Measurements from ENCODE around the gene AHSG. TPM values are rescaled to one million over a fixed set of nuclear protein-coding genes. Genes with fewer than 3 reads are reported as not detected.

AHSG gene
- polyA plus RNA-seq, 1 donor = 1.8 TPM

DNA sequence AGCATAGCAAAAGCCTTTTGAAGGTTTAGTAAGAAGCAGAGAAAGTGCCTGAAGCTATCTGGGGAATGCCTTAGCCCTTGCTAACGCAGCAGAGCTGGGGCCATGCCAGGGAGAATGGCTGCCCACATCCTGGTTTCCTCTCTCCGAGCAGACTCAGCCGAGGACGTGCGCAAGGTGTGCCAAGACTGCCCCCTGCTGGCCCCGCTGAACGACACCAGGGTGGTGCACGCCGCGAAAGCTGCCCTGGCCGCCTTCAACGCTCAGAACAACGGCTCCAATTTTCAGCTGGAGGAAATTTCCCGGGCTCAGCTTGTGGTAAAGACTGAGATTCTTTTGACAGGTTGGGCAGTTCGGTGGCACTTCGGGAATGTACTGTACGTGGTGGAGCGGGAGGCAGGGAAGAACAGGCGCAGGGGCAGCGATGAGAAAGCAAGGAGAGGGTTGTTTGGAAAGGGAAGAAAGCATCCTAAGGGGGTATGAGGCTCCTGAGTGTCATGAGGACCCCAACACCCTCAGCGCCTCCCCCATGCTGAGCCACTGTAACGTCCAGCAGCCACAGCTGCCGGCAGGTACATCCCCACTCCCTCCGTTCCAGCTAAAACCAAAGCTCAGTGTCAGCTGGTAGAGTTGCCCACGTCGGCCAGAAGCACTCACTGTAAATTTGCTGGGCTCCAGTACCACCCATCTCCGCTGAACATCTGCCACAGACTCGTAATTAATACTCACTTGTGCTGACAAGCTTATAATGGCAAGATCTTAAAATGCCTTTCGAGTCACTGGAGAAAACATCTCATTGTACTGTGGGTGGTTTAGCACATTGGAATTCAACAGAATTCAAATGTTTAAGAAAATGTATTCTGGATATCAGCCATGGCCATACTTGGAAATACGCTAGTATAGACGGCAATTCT is 4.4 kb downstream of the AHSG start:
- Histone ChIP-seq H3K27me3 (ENCODE audit: control insufficient read depth, insufficient read depth, low read length) (peaks cover 6% of the 10 kb centered on the region), H3K27ac (ENCODE audit: low read length) (peak overlapping the region; percentile 2), H3K9me3 (ENCODE audit: control insufficient read depth, low read depth, low read length) (no peaks in the 10 kb centered on the region), H3K4me3 (ENCODE audit: low read length) (no peak overlapping the region), H3K36me3 (ENCODE audit: control insufficient read depth, insufficient read depth, low read length) (no peaks in the 10 kb centered on the region), H3K4me1 (ENCODE audit: control insufficient read depth, insufficient read depth, low read length) (peaks cover 10% of the 10 kb centered on the region)
- DNase-seq = peak; percentile 81 to 88
- WGBS (ENCODE audit: insufficient coverage, low lambda C conversion rate) = 29% methylated on average over 7 of the region's 31 CpGs

DNA sequence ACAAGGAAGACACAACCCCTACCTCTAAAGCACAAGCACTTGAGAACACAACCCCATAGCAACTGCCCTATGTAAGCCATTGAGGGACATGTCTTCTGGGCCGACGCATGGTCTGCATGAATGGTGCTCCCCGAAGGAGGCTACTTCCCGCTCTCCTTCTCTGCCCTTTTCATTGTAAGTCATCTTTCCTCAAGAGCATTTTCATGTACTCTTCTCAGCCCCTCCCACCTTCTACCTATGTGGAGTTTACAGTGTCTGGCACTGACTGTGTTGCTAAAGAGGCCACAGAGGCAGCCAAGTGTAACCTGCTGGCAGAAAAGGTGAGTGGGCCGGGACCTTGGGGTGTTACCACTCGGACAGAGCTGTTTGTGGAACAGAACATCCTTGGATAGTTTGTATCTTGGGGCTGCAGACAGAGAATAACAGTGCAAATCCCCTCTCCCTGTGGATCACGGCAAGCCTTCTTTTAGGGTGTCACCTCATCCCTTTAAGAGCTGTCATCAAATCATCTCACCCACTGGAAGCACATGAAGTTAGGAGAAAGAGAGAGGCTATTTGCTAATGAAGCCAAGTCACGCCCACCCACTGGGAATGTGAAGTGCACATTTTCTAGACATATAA is 5.6 kb downstream of the AHSG start:
- H3K27me3 ChIP-seq (ENCODE audit: control insufficient read depth, insufficient read depth, low read length) = peaks cover 6% of the 10 kb centered on the region
- no peak for DNase-seq
- H3K36me3 ChIP-seq (ENCODE audit: control insufficient read depth, insufficient read depth, low read length) = no peaks in the 10 kb centered on the region
- no peak overlapping the region for H3K27ac ChIP-seq (ENCODE audit: low read length)
- no CpG with 5 or more reads among the region's 8 CpGs for WGBS (ENCODE audit: insufficient coverage, low lambda C conversion rate)
- H3K9me3 ChIP-seq (ENCODE audit: control insufficient read depth, low read depth, low read length) = no peaks in the 10 kb centered on the region
- no peaks in the 10 kb centered on the region for H3K4me1 ChIP-seq (ENCODE audit: control insufficient read depth, insufficient read depth, low read length)
- H3K4me3 ChIP-seq (ENCODE audit: low read length) = no peak overlapping the region

DNA sequence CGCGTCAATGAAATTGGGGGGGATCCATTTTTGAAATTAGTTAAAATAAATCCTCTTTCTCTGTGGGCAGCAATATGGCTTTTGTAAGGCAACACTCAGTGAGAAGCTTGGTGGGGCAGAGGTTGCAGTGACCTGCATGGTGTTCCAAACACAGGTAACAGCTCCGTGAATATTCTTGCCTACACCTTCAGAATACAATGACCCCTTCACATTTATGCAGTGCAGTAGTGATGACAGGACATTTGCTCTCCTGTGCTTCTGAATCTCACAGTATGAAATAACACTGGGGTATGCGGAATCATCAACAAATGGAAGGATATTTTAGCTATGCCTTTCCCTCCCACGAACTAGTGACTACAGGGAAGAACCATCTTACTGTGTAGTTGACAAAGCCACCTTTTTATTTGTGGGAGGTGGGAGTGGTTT is 6.9 kb downstream of the AHSG start:
- H3K9me3 ChIP-seq (ENCODE audit: control insufficient read depth, low read depth, low read length) = no peaks in the 10 kb centered on the region
- WGBS (ENCODE audit: insufficient coverage, low lambda C conversion rate) = no CpG with 5 or more reads among the region's 5 CpGs
- H3K4me1 ChIP-seq (ENCODE audit: control insufficient read depth, insufficient read depth, low read length) = no peaks in the 10 kb centered on the region
- no peak for DNase-seq
- H3K27ac ChIP-seq (ENCODE audit: low read length) = no peak overlapping the region
- no peak overlapping the region for H3K4me3 ChIP-seq (ENCODE audit: low read length)
- H3K27me3 ChIP-seq (ENCODE audit: control insufficient read depth, insufficient read depth, low read length) = peaks cover 6% of the 10 kb centered on the region
- no peaks in the 10 kb centered on the region for H3K36me3 ChIP-seq (ENCODE audit: control insufficient read depth, insufficient read depth, low read length)

DNA sequence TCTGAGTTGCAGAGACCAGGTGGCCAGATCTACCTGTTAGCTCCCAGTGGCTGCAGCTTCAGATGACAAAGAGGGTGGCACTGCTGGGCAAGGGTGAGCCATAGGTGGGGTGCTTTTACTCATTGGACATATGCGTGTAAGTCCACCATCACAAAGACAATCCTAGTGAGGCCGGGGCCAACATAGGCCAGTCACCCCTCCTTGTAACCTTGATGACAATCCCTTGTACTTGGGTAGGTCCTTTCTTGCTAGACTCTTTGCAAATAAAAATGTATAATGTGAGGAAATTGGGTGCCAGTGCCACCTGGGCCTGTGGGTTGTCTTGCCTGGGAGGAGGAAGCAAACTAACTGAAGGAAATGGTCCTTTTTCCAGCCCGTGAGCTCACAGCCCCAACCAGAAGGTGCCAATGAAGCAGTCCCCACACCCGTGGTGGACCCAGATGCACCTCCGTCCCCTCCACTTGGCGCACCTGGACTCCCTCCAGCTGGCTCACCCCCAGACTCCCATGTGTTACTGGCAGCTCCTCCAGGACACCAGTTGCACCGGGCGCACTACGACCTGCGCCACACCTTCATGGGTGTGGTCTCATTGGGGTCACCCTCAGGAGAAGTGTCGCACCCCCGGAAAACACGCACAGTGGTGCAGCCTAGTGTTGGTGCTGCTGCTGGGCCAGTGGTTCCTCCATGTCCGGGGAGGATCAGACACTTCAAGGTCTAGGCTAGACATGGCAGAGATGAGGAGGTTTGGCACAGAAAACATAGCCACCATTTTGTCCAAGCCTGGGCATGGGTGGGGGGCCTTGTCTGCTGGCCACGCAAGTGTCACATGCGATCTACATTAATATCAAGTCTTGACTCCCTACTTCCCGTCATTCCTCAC is 7.6 kb downstream of the AHSG start:
- no peaks in the 10 kb centered on the region for H3K36me3 ChIP-seq (ENCODE audit: control insufficient read depth, insufficient read depth, low read length)

DNA sequence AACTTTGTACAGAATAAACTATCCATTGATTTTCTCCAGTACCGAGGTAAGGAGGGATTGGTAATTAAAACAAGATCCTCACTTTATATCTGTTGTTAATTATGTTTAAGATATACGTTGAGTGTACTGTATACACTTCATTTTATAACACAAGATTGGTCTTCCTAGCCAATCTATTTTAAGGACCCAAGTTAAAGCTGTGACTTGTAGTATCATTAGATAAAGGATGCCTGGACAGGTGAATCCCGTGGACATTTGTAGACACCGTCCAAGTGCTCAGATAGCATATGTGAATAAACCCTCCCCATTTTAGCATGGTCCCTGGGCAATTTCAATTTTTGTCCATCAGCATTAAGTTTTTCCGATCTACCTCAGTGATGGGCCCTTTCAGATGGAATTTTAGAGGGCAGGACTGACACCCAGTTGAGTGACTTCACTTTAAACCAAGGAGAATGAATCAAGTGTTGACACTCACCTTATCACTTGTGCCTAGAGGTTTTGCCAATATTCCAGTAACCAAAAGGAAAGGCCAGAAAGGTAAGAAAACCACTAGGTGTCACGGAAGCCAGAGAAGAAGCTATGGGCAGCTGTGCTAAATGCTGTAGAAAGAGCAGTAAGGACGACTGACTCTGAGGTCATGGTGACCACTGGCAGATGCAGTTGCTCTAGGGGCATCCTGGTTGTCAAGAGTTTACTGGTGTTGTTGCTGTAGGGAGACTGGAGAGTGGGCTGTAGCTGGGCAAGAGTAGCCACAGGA is 9.2 kb downstream of the AHSG start:
- WGBS (ENCODE audit: insufficient coverage, low lambda C conversion rate) = 67% methylated on average over 1 of the region's 7 CpGs
- Histone ChIP-seq H3K27ac (ENCODE audit: low read length) (no peak overlapping the region), H3K9me3 (ENCODE audit: control insufficient read depth, low read depth, low read length) (no peaks in the 10 kb centered on the region), H3K36me3 (ENCODE audit: control insufficient read depth, insufficient read depth, low read length) (no peaks in the 10 kb centered on the region), H3K4me1 (ENCODE audit: control insufficient read depth, insufficient read depth, low read length) (no peaks in the 10 kb centered on the region), H3K27me3 (ENCODE audit: control insufficient read depth, insufficient read depth, low read length) (peaks cover 6% of the 10 kb centered on the region), H3K4me3 (ENCODE audit: low read length) (no peak overlapping the region)
- no peak for DNase-seq

More for the DNA sequence above, 7.6 kb downstream of the AHSG start:
- Histone ChIP-seq H3K4me1 (ENCODE audit: control insufficient read depth, insufficient read depth, low read length) (no peaks in the 10 kb centered on the region), H3K4me3 (ENCODE audit: low read length) (no peak overlapping the region), H3K27ac (ENCODE audit: low read length) (no peak overlapping the region), H3K9me3 (ENCODE audit: control insufficient read depth, low read depth, low read length) (no peaks in the 10 kb centered on the region), H3K27me3 (ENCODE audit: control insufficient read depth, insufficient read depth, low read length) (peaks cover 6% of the 10 kb centered on the region)
- no peak for DNase-seq
- no CpG with 5 or more reads among the region's 17 CpGs for WGBS (ENCODE audit: insufficient coverage, low lambda C conversion rate)

DNA sequence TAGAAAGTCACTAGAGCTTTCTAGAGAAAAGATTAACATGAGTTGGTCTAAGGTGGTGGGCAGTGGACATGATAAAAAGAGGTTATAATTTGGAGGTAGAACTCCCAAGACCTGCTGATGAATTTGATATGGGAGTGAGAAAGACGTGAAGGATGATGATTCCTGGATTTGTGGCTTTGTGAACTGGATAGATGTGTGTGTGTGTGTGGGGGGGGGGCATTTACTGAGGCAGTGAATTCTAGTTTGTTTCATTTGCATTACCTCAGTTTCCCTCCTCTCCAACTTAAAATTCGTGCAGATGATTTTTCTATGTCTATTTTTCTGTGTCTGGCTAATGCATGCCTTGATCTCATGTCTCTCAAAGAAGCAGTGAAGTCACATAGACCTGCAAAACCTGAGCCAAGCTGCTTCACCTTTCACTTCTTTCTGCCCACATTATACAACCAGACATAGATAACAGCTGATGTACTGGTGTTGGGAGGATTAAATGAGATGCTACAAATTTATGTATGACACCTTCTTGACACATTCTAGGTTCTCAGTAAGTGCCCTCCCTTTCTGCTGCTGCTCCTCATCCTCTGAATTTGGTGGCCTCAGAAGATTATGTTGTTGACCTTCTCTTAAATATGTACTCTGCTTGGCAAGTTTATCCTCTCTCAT is 9.9 kb downstream of the AHSG start:
- WGBS (ENCODE audit: insufficient coverage, low lambda C conversion rate) = 86% methylated on average over 1 of the region's 2 CpGs
- no peak overlapping the region for H3K27ac ChIP-seq (ENCODE audit: low read length)
- no peaks in the 10 kb centered on the region for H3K4me1 ChIP-seq (ENCODE audit: control insufficient read depth, insufficient read depth, low read length)
- H3K9me3 ChIP-seq (ENCODE audit: control insufficient read depth, low read depth, low read length) = no peaks in the 10 kb centered on the region
- DNase-seq = no peak
- no peaks in the 10 kb centered on the region for H3K36me3 ChIP-seq (ENCODE audit: control insufficient read depth, insufficient read depth, low read length)
- no peak overlapping the region for H3K4me3 ChIP-seq (ENCODE audit: low read length)
- peaks cover 3% of the 10 kb centered on the region for H3K27me3 ChIP-seq (ENCODE audit: control insufficient read depth, insufficient read depth, low read length)

DNA sequence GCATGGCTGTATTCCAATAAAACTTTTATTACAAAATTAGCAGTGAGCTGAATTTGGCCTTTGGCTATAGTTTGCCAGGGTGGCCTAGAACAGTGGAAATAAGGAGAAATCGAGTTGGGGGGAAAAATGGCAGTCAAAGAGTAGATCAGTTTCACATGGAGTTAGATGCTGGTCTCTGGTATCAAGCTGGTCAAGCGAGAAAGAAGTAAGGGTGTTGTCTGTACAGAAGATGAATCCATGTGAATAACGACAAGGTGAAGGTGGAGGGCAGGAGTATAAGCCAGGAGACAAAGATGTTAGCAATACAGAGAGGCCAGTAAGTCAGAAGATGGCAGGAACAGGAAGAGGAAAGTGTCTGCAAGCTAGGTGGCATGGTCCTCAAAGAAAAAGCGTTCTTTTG is 11.7 kb downstream of the AHSG start:
- H3K27ac ChIP-seq (ENCODE audit: low read length) = no peak overlapping the region
- H3K9me3 ChIP-seq (ENCODE audit: control insufficient read depth, low read depth, low read length) = no peaks in the 10 kb centered on the region
- no peaks in the 10 kb centered on the region for H3K4me1 ChIP-seq (ENCODE audit: control insufficient read depth, insufficient read depth, low read length)
- no peak overlapping the region for H3K4me3 ChIP-seq (ENCODE audit: low read length)
- WGBS (ENCODE audit: insufficient coverage, low lambda C conversion rate) = 82% methylated on average over 2 of the region's 4 CpGs
- no peak for DNase-seq
- no peaks in the 10 kb centered on the region for H3K27me3 ChIP-seq (ENCODE audit: control insufficient read depth, insufficient read depth, low read length)
- H3K36me3 ChIP-seq (ENCODE audit: control insufficient read depth, insufficient read depth, low read length) = no peaks in the 10 kb centered on the region

DNA sequence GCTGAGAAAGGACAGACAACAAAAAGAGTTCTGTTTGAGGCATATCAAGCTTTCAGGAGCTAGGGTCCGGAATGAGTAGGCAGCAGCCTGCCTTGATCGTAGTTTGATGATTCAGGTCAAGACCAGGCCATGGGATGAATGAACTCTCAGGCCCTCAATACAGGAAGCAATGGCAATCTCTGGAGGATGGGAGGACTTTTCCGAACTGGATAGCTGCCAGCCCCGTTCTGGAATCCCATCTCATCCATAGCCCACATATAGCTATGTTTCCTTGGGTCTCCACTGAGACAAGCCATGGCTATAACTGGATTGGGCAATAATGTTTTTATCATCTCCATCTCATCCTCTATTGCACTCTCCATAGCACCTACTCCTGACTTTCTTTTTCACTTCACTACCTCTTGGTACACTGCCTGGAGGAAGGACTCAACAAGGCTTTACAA is 12.8 kb downstream of the AHSG start:
- Histone ChIP-seq H3K27ac (ENCODE audit: low read length) (no peak overlapping the region), H3K36me3 (ENCODE audit: control insufficient read depth, insufficient read depth, low read length) (no peaks in the 10 kb centered on the region), H3K4me3 (ENCODE audit: low read length) (no peak overlapping the region), H3K4me1 (ENCODE audit: control insufficient read depth, insufficient read depth, low read length) (no peaks in the 10 kb centered on the region), H3K9me3 (ENCODE audit: control insufficient read depth, low read depth, low read length) (no peaks in the 10 kb centered on the region), H3K27me3 (ENCODE audit: control insufficient read depth, insufficient read depth, low read length) (no peaks in the 10 kb centered on the region)
- no peak for DNase-seq
- WGBS (ENCODE audit: insufficient coverage, low lambda C conversion rate) = 100% methylated on average over 2 of the region's 4 CpGs

DNA sequence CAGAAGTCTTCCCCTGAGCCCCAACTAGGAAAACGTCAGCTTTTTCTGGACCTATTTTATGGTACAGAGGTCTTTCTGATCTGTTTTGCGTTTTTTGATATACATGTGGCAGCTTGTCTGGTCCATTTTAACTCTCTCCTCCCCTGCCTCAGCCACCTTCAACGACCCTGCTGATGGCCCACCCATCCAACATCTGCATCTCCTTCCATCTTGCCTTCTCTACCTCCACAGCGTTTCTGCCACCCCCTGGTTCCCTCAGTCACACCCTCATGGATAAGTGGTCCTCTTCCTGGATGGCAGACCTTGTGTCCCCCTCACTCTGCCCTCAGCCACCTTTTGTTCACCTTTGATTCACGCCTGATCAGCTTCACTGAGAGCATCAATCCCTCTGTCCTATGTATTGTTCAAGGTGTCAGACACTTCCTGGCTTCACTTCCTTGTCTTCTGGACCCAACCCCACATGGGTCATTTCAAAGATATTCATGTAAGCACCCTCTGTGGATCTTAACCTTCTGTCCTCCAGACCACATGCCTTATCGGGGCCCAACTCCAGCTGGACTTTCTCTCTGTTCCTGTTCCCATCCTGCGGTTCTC is 13.5 kb downstream of the AHSG start:
- 79% methylated on average over 2 of the region's 7 CpGs for WGBS (ENCODE audit: insufficient coverage, low lambda C conversion rate)

More for the DNA sequence above, 13.5 kb downstream of the AHSG start:
- Histone ChIP-seq H3K27ac (ENCODE audit: low read length) (no peak overlapping the region), H3K9me3 (ENCODE audit: control insufficient read depth, low read depth, low read length) (no peaks in the 10 kb centered on the region), H3K36me3 (ENCODE audit: control insufficient read depth, insufficient read depth, low read length) (no peaks in the 10 kb centered on the region), H3K4me3 (ENCODE audit: low read length) (no peak overlapping the region), H3K4me1 (ENCODE audit: control insufficient read depth, insufficient read depth, low read length) (no peaks in the 10 kb centered on the region), H3K27me3 (ENCODE audit: control insufficient read depth, insufficient read depth, low read length) (no peaks in the 10 kb centered on the region)
- DNase-seq = no peak

All from large intestine (tissue), 3 donors.